GM12878 (cell line): ENCODE measurements around the gene POFUT2. TPM values are rescaled to one million over a fixed set of nuclear protein-coding genes. Genes with fewer than 3 reads are reported as not detected.

Source experiments
- BCL11A ChIP-seq: IDR thresholded peaks from 2 replicates; pipeline ENCODE4 v1.6.1; 2011; ENCODE audit warnings: low read depth, low read length
- BMI1 ChIP-seq: fragments of 450-650 bp; IDR thresholded peaks from 2 replicates; pipeline ENCODE4 v1.6.1; 2016; ENCODE audit warnings: mild to moderate bottlenecking, moderate library complexity, borderline replicate concordance
- CEBPB ChIP-seq, 2 experiments: fragments of 150-350 bp in 1 of 2; IDR thresholded peaks; 2 replicates each; pipeline ENCODE4 v1.6.1; 2012 to 2014; ENCODE audit warnings: low read depth in 2 of 2, low read length in 2 of 2, borderline replicate concordance in 1 of 2, inconsistent platforms in 1 of 2
- DPF2 ChIP-seq: fragments of 450-650 bp; IDR thresholded peaks from 2 replicates; pipeline ENCODE4 v1.6.1; 2017; ENCODE audit warnings: mild to moderate bottlenecking
- EED ChIP-seq: sonication (generic); IDR thresholded peaks from 2 replicates; pipeline ENCODE4 v1.6.1; 2016; ENCODE audit warnings: antibody characterized with exemption, low read depth
- EGR1 ChIP-seq, 2 experiments: IDR thresholded peaks; 1 replicate in 1 of 2; 2 replicates in 1 of 2; pipeline ENCODE4 v1.6.1; 2011 to 2012; ENCODE audit warnings: low read depth in 2 of 2, low read length in 2 of 2, borderline replicate concordance in 1 of 2, mild to moderate bottlenecking in 1 of 2, moderate library complexity in 1 of 2
- FOXK2 ChIP-seq: fragments of 450-650 bp; IDR thresholded peaks from 2 replicates; pipeline ENCODE4 v1.6.1; 2017; ENCODE audit warnings: mild to moderate bottlenecking, moderate library complexity
- GATAD2B ChIP-seq: fragments of 450-650 bp; conservative IDR thresholded peaks from 2 replicates; pipeline ENCODE4 v1.6.1; 2017; ENCODE audit warnings: low read depth, mild to moderate bottlenecking, moderate library complexity
- HDGF ChIP-seq: fragments of 450-650 bp; IDR thresholded peaks from 2 replicates; pipeline ENCODE4 v1.6.1; 2016; ENCODE audit warnings: antibody characterized with exemption
- KAT2A ChIP-seq: conservative IDR thresholded peaks from 2 replicates; pipeline ENCODE4 v1.6.1; 2011; ENCODE audit warnings: low read depth, low read length; ENCODE audit not compliant: control insufficient read depth
- MEF2B ChIP-seq: fragments of 450-650 bp; IDR thresholded peaks from 2 replicates; pipeline ENCODE4 v1.6.1; 2018; ENCODE audit warnings: mild to moderate bottlenecking, moderate library complexity; ENCODE audit not compliant: partially characterized antibody, poor library complexity, severe bottlenecking
- MXI1 ChIP-seq: fragments of 150-350 bp; IDR thresholded peaks from 2 replicates; pipeline ENCODE4 v1.6.1; 2011; ENCODE audit warnings: low read depth, mild to moderate bottlenecking, inconsistent platforms, low read length, improper control_type of control experiment
- NFXL1 ChIP-seq: fragments of 450-650 bp; IDR thresholded peaks from 2 replicates; pipeline ENCODE4 v1.6.1; 2017; ENCODE audit warnings: antibody characterized with exemption, mild to moderate bottlenecking, borderline replicate concordance
- NR2C1 ChIP-seq: fragments of 450-650 bp; IDR thresholded peaks from 2 replicates; pipeline ENCODE4 v1.6.1; 2017; ENCODE audit warnings: antibody characterized with exemption, mild to moderate bottlenecking, moderate library complexity
- NR2C2 ChIP-seq: IDR thresholded peaks from 2 replicates; pipeline ENCODE4 v1.6.1; 2011; ENCODE audit warnings: borderline replicate concordance, low read depth; ENCODE audit not compliant: control insufficient read depth, insufficient read length
- RBBP5 ChIP-seq: fragments of 200-600 bp; sonication (generic); conservative IDR thresholded peaks from 2 replicates; pipeline ENCODE4 v1.6.1; 2016
- RUNX3 ChIP-seq: IDR thresholded peaks from 2 replicates; pipeline ENCODE4 v1.6.1; 2012; ENCODE audit warnings: low read length, inconsistent platforms
- SMARCA5 ChIP-seq: fragments of 450-650 bp; IDR thresholded peaks from 2 replicates; pipeline ENCODE4 v1.6.1; 2017; ENCODE audit warnings: mild to moderate bottlenecking
- SP1 ChIP-seq: IDR thresholded peaks from one replicate; pipeline ENCODE4 v1.6.1; 2011; ENCODE audit warnings: low read depth, low read length
- SREBF1 ChIP-seq: IDR thresholded peaks from 2 replicates; pipeline ENCODE4 v1.6.1; 2012; ENCODE audit warnings: mild to moderate bottlenecking, low read length
- TARDBP ChIP-seq: IDR thresholded peaks from 2 replicates; pipeline ENCODE4 v1.6.1; 2016; ENCODE audit warnings: borderline replicate concordance
- ZBED1 ChIP-seq: IDR thresholded peaks from 2 replicates; pipeline ENCODE4 v1.6.1; 2016; ENCODE audit warnings: borderline replicate concordance
- ZNF207 ChIP-seq: fragments of 450-650 bp; IDR thresholded peaks from 2 replicates; pipeline ENCODE4 v1.6.1; 2014; ENCODE audit warnings: antibody characterized with exemption, mild to moderate bottlenecking, borderline replicate concordance
- ZNF622 ChIP-seq: fragments of 450-650 bp; IDR thresholded peaks from 2 replicates; pipeline ENCODE4 v1.6.1; 2017; ENCODE audit warnings: mild to moderate bottlenecking, inconsistent platforms
- ZZZ3 ChIP-seq: IDR thresholded peaks from 2 replicates; pipeline ENCODE4 v1.6.1; 2011; ENCODE audit warnings: low read depth; ENCODE audit not compliant: control insufficient read depth, insufficient read length
- polyA plus RNA-seq, 11 experiments: library from polyadenylated mRNA; depleted of rRNA in 4 of 11; unstranded in 6 of 11; stranded (reverse) in 5 of 11; fragments of >200 nt; fragmentation: Nextera tagmentation in 4 of 11; fragmentation: Illumina TruSeq in 1 of 11; extraction: Ambion mirVana in 4 of 11; extraction: Trizol in 1 of 11; gene quantifications; 1 replicate in 1 of 11; 2 replicates in 10 of 11; pipeline versions ENCODE4 v1.2.1 to v1.2.3, GENCODE V29; 2011 to 2016; ENCODE audit warnings: inconsistent platforms in 2 of 11, missing spikeins in 2 of 11, low read depth in 1 of 11
- total RNA-seq, 4 experiments: library from RNA; depleted of rRNA in 3 of 4; stranded (reverse); fragments of >200 nt in 3 of 4; fragmentation: Illumina TruSeq in 1 of 4; extraction: Trizol in 1 of 4; gene quantifications; 2 replicates each; pipeline versions ENCODE4 v1.2.1 to v1.2.3, GENCODE V29; 2013 to 2021
- TF ChIP-seq, protein P1 (sequence below): fragments of 450-650 bp; IDR thresholded peaks from 2 replicates; pipeline ENCODE4 v1.6.1; 2018; ENCODE audit warnings: mild to moderate bottlenecking, low read depth, moderate library complexity; ENCODE audit not compliant: partially characterized antibody
- TF ChIP-seq, protein P2 (sequence below): fragments of 150-350 bp; IDR thresholded peaks from 2 replicates; pipeline ENCODE4 v1.6.1; 2016; ENCODE audit warnings: low read depth, low read length

POFUT2 gene
- total and polyA plus RNA-seq, 10 of the 15 experiments (the other 5 are each of a cell fraction or from before 2014, with no cell fraction given), result 1.2 to 15.1 (median 6.8) TPM

DNA sequence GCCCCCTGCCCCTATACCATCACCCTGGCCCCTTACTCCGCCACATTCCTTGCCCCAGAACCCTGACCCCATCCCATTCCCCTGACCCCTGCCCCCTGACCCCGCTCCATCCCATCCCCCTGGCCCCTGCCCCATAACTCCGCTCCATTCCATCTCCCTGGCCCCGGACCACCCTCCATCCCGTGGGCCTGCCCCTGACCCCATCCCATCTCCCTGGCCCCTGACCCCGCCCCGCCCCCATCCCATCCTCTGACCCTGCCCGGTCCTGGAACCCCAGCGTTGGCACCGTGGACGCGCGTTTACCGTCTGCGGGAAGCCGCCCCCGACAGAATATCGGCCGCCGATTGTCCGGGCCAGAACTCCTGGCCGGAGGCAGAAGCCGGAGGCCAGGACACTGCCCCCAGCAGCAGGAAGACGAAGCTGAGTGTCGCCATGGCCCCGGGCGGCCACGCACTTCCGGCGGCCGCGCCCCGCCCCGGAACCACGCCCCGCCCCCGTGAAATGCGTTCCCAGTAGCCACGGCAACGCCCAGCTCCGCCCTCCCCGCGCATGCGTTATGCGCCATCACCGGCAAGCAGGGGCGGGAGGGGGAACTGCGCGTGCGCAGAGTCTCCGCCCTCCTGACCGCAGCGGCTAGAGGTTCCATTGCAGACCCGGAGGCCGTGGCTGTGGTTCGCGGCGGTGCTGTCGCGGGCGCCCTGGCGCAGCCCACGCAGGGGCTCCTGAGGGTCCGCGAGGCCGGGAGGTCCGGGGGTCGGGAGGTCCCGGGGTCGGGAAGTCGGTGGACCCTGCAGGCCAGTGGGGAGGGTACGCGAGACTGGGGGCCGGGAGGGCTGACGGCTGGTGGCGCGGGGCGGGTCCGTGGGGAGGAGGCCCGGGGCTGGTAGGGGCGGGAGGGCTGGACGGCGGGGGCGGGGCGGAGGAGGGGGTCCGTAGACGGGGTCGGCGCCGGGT lies at the start of gene POFUT2 (continued):
- TF ChIP-seq KAT2A (no peak), CEBPB (IDR thresholded peaks at IDR 0.05; ENCODE audit: borderline replicate concordance in 1 of 2, low read depth in 2 of 2, low read length in 2 of 2) (no peak), BCL11A (no peak), NFXL1 (no peak), HDGF (no peak), MXI1 (peak; percentile 98), SMARCA5 (no peak), RUNX3 (peak; percentile 84), DPF2 (0 out of 2 replicates have a peak, but pooled peaks have one; percentile 38), BMI1 (peak; percentile 97), GATAD2B (no peak), SREBF1 (0 out of 2 replicates have a peak, but pooled peaks have one; percentile 45), EED (no peak), FOXK2 (no peak), ZNF622 (no peak), RBBP5 (no peak), ZNF207 (0 out of 2 replicates have a peak, but pooled peaks have one; percentile 31), MEF2B (no peak), ZBED1 (no peak), NR2C1 (peak; percentile 74), SP1 (peak; percentile 72), ZZZ3 (no peak), TARDBP (no peak), NR2C2 (no peak), EGR1 (IDR thresholded peaks at IDR 0.05; ENCODE audit: borderline replicate concordance in 1 of 2, low read depth in 2 of 2, low read length in 2 of 2) (peak in 1 of 2 experiments; percentile 94; a peak in 2 of 3 replicates)
- TF ChIP-seq, protein P1, sequence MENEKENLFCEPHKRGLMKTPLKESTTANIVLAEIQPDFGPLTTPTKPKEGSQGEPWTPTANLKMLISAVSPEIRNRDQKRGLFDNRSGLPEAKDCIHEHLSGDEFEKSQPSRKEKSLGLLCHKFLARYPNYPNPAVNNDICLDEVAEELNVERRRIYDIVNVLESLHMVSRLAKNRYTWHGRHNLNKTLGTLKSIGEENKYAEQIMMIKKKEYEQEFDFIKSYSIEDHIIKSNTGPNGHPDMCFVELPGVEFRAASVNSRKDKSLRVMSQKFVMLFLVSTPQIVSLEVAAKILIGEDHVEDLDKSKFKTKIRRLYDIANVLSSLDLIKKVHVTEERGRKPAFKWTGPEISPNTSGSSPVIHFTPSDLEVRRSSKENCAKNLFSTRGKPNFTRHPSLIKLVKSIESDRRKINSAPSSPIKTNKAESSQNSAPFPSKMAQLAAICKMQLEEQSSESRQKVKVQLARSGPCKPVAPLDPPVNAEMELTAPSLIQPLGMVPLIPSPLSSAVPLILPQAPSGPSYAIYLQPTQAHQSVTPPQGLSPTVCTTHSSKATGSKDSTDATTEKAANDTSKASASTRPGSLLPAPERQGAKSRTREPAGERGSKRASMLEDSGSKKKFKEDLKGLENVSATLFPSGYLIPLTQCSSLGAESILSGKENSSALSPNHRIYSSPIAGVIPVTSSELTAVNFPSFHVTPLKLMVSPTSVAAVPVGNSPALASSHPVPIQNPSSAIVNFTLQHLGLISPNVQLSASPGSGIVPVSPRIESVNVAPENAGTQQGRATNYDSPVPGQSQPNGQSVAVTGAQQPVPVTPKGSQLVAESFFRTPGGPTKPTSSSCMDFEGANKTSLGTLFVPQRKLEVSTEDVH, result no peak
- TF ChIP-seq, protein P2, sequence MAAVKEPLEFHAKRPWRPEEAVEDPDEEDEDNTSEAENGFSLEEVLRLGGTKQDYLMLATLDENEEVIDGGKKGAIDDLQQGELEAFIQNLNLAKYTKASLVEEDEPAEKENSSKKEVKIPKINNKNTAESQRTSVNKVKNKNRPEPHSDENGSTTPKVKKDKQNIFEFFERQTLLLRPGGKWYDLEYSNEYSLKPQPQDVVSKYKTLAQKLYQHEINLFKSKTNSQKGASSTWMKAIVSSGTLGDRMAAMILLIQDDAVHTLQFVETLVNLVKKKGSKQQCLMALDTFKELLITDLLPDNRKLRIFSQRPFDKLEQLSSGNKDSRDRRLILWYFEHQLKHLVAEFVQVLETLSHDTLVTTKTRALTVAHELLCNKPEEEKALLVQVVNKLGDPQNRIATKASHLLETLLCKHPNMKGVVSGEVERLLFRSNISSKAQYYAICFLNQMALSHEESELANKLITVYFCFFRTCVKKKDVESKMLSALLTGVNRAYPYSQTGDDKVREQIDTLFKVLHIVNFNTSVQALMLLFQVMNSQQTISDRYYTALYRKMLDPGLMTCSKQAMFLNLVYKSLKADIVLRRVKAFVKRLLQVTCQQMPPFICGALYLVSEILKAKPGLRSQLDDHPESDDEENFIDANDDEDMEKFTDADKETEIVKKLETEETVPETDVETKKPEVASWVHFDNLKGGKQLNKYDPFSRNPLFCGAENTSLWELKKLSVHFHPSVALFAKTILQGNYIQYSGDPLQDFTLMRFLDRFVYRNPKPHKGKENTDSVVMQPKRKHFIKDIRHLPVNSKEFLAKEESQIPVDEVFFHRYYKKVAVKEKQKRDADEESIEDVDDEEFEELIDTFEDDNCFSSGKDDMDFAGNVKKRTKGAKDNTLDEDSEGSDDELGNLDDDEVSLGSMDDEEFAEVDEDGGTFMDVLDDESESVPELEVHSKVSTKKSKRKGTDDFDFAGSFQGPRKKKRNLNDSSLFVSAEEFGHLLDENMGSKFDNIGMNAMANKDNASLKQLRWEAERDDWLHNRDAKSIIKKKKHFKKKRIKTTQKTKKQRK, result no peak
